HepG2 (cell line): ENCODE measurements around the gene ANKLE1. TPM values are rescaled to one million over a fixed set of nuclear protein-coding genes. Genes with fewer than 3 reads are reported as not detected.
A peak's percentile ranks its signal among the peaks of the same experiment; 100 is the strongest.

Experiments used
- ELF4 ChIP-seq: sonication (generic); formaldehyde crosslinking; IDR thresholded peaks from 2 replicates; pipeline ENCODE4 v1.5.0; 2020; ENCODE audit warnings: missing genetic modification reagents, mild to moderate bottlenecking, moderate library complexity, borderline replicate concordance
- GATAD1 ChIP-seq: IDR thresholded peaks from 2 replicates; pipeline ENCODE4 v1.6.1; 2016; ENCODE audit warnings: missing genetic modification reagents, missing compliant biosample characterization
- GTF3A ChIP-seq: sonication (generic); formaldehyde crosslinking; conservative IDR thresholded peaks from 2 replicates; pipeline ENCODE4 v1.4.0; 2020; ENCODE audit warnings: mild to moderate bottlenecking, missing genetic modification reagents
- MXD3 ChIP-seq: IDR thresholded peaks from 2 replicates; pipeline ENCODE4 v1.6.1; 2016; ENCODE audit warnings: mild to moderate bottlenecking, missing biosample characterization, missing genetic modification reagents
- NAIF1 ChIP-seq: sonication (generic); formaldehyde crosslinking; IDR thresholded peaks from 2 replicates; pipeline ENCODE4 v1.5.0; 2020; ENCODE audit warnings: mild to moderate bottlenecking, missing genetic modification reagents, borderline replicate concordance
- NFE2 ChIP-seq: sonication (generic); formaldehyde crosslinking; IDR thresholded peaks from 2 replicates; pipeline ENCODE4 v1.4.0; 2020; ENCODE audit warnings: missing genetic modification reagents
- POGZ ChIP-seq: sonication (generic); formaldehyde crosslinking; IDR thresholded peaks from 2 replicates; pipeline ENCODE4 v1.4.0; 2020; ENCODE audit warnings: mild to moderate bottlenecking, missing genetic modification reagents
- SIN3B ChIP-seq: fragments of 150-350 bp; IDR thresholded peaks from 2 replicates; pipeline ENCODE4 v1.6.1; 2014; ENCODE audit warnings: low read length
- SMAD9 ChIP-seq: sonication (generic); formaldehyde crosslinking; IDR thresholded peaks from 2 replicates; pipeline ENCODE4 v1.5.1; 2020; ENCODE audit warnings: mild to moderate bottlenecking, missing genetic modification reagents
- TCF7 ChIP-seq: sonication (generic); IDR thresholded peaks from 2 replicates; pipeline ENCODE4 v1.6.1; 2016; ENCODE audit warnings: antibody characterized with exemption, low read depth
- TP53 ChIP-seq: sonication (generic); formaldehyde crosslinking; conservative IDR thresholded peaks from 2 replicates; pipeline ENCODE4 v1.4.0; 2020; ENCODE audit warnings: missing genetic modification reagents
- YY1 ChIP-seq: IDR thresholded peaks from 2 replicates; pipeline ENCODE4 v1.6.1; 2011; ENCODE audit warnings: low read length, low read depth, moderate library complexity, mild to moderate bottlenecking; ENCODE audit not compliant: insufficient read depth, insufficient replicate concordance
- ZBTB46 ChIP-seq: sonication (generic); formaldehyde crosslinking; IDR thresholded peaks from 2 replicates; pipeline ENCODE4 v1.4.0; 2020; ENCODE audit warnings: mild to moderate bottlenecking, missing genetic modification reagents, borderline replicate concordance
- ZFYVE20 ChIP-seq: sonication (generic); formaldehyde crosslinking; IDR thresholded peaks from 2 replicates; pipeline ENCODE4 v1.8.0; 2023; ENCODE audit warnings: low read depth, mild to moderate bottlenecking, moderate library complexity, missing genetic modification reagents, borderline replicate concordance
- ZNF101 ChIP-seq: sonication (generic); formaldehyde crosslinking; IDR thresholded peaks from 2 replicates; pipeline ENCODE4 v1.4.0; 2020; ENCODE audit warnings: mild to moderate bottlenecking, low read depth, missing genetic modification reagents, borderline replicate concordance
- ZNF275 ChIP-seq: sonication (generic); formaldehyde crosslinking; IDR thresholded peaks from 2 replicates; pipeline ENCODE4 v1.8.0; 2022; ENCODE audit warnings: missing genetic modification reagents, mild to moderate bottlenecking, inconsistent platforms, borderline replicate concordance
- ZNF317 ChIP-seq: sonication (generic); formaldehyde crosslinking; IDR thresholded peaks from 2 replicates; pipeline ENCODE4 v1.5.0; 2020; ENCODE audit warnings: mild to moderate bottlenecking, missing genetic modification reagents
- ZNF414 ChIP-seq: sonication (generic); formaldehyde crosslinking; IDR thresholded peaks from 2 replicates; pipeline ENCODE4 v1.5.0; 2020; ENCODE audit warnings: missing genetic modification reagents
- ZNF431 ChIP-seq: sonication (generic); formaldehyde crosslinking; IDR thresholded peaks from 2 replicates; pipeline ENCODE4 v1.9.0; 2022; ENCODE audit warnings: missing genetic modification reagents, low read depth, mild to moderate bottlenecking, borderline replicate concordance
- ZNF432 ChIP-seq: sonication (generic); formaldehyde crosslinking; IDR thresholded peaks from 2 replicates; pipeline ENCODE4 v1.5.0; 2020; ENCODE audit warnings: missing genetic modification reagents, mild to moderate bottlenecking, borderline replicate concordance
- ZNF460 ChIP-seq: sonication (generic); formaldehyde crosslinking; IDR thresholded peaks from 2 replicates; pipeline ENCODE4 v1.5.1; 2020; ENCODE audit warnings: missing genetic modification reagents, mild to moderate bottlenecking, borderline replicate concordance
- ZNF543 ChIP-seq: sonication (generic); formaldehyde crosslinking; IDR thresholded peaks from 2 replicates; pipeline ENCODE4 v1.4.0; 2020; ENCODE audit warnings: mild to moderate bottlenecking, missing genetic modification reagents
- ZNF556 ChIP-seq: sonication (generic); formaldehyde crosslinking; IDR thresholded peaks from 2 replicates; pipeline ENCODE4 v1.4.0; 2020; ENCODE audit warnings: mild to moderate bottlenecking, missing genetic modification reagents, borderline replicate concordance
- ZNF770 ChIP-seq: sonication (generic); formaldehyde crosslinking; IDR thresholded peaks from 2 replicates; pipeline ENCODE4 v1.5.0; 2020; ENCODE audit warnings: mild to moderate bottlenecking, missing genetic modification reagents
- ZSCAN12 ChIP-seq: sonication (generic); formaldehyde crosslinking; IDR thresholded peaks from 2 replicates; pipeline ENCODE4 v1.9.0; 2021; ENCODE audit warnings: mild to moderate bottlenecking, missing genetic modification reagents
- polyA plus RNA-seq, 8 experiments: library from polyadenylated mRNA; depleted of rRNA in 3 of 8; stranded (reverse) in 7 of 8; unstranded in 1 of 8; fragments of >200 nt; fragmentation: Illumina TruSeq in 4 of 8; extraction: Trizol in 4 of 8; gene quantifications; 2 replicates each; pipeline versions ENCODE4 v1.2.1 to v1.2.3, GENCODE V29; 2011 to 2016; ENCODE audit warnings: low read depth in 4 of 8, missing spikeins in 1 of 8, mixed read lengths in 1 of 8; ENCODE audit not compliant: insufficient read depth in 1 of 8
- total RNA-seq, 5 experiments: library from RNA; depleted of rRNA; stranded (reverse); fragments of >200 nt; fragmentation: Illumina TruSeq; extraction: Trizol; gene quantifications; 2 replicates each; pipeline ENCODE4 v1.2.3, GENCODE V29; 2016; ENCODE audit warnings: low read depth in 1 of 5

ANKLE1 gene
- total and polyA plus RNA-seq, 2 of the 13 experiments (the other 11 are each of a cell fraction or from before 2014, with no cell fraction given) = 0.69 to 1.5 TPM

- TF ChIP-seq TCF7 (no peak), SMAD9 (CRISPR knock-in tag) (no peak), GATAD1 (CRISPR knock-in tag) (no peak), ZNF431 (CRISPR knock-in tag) (no peak), ZNF275 (CRISPR knock-in tag) (no peak), ZNF432 (CRISPR knock-in tag) (no peak), MXD3 (CRISPR knock-in tag) (peak; percentile 66; the same call in 1 of the 2 replicates), ZNF556 (CRISPR knock-in tag) (peak; percentile 21; the same call in 1 of the 2 replicates), ZNF101 (CRISPR knock-in tag) (no peak), YY1 (peak; percentile 38), ELF4 (CRISPR knock-in tag) (no peak), GTF3A (CRISPR knock-in tag) (no peak), ZNF770 (CRISPR knock-in tag) (peak; percentile 99), ZNF460 (CRISPR knock-in tag) (peak; percentile 80; the same call in 1 of the 2 replicates), TP53 (no peak), POGZ (0 out of 2 replicates have a peak, but pooled peaks have one; percentile 21), ZNF543 (CRISPR knock-in tag) (peak; percentile 54; the same call in 1 of the 2 replicates), NAIF1 (CRISPR knock-in tag) (no peak), NFE2 (CRISPR knock-in tag) (no peak), ZNF414 (no peak), SIN3B (no peak), ZBTB46 (no peak), ZNF317 (no peak), ZFYVE20 (0 out of 2 replicates have a peak, but pooled peaks have one; percentile 34), ZSCAN12 (no peak)
Measured at GRCh38 chr19:17255150-17255621, 26.5 kb upstream of the ANKLE1 start (continued).
